D721Med (cell line): Measurements from ENCODE around the gene LENG9.

Experiments used
- DNase-seq: peaks from one replicate; pipeline ENCODE4 v3.0.0; 2011; ENCODE audit warnings: low spot score; ENCODE audit not compliant: insufficient read length
- FAIRE-seq: peaks from 2 replicates; lab custom pipeline; 2011; peaks lifted over from hg19 to GRCh38; lab: Jason Lieb, UNC
- TF ChIP-seq, protein P1 (sequence below): IDR thresholded peaks from 2 replicates; pipeline ENCODE4 v1.5.1; 2012; ENCODE audit warnings: mild to moderate bottlenecking, control low read depth; ENCODE audit not compliant: insufficient read depth; ENCODE audit errors: missing control alignments

The LENG9 gene

DNA sequence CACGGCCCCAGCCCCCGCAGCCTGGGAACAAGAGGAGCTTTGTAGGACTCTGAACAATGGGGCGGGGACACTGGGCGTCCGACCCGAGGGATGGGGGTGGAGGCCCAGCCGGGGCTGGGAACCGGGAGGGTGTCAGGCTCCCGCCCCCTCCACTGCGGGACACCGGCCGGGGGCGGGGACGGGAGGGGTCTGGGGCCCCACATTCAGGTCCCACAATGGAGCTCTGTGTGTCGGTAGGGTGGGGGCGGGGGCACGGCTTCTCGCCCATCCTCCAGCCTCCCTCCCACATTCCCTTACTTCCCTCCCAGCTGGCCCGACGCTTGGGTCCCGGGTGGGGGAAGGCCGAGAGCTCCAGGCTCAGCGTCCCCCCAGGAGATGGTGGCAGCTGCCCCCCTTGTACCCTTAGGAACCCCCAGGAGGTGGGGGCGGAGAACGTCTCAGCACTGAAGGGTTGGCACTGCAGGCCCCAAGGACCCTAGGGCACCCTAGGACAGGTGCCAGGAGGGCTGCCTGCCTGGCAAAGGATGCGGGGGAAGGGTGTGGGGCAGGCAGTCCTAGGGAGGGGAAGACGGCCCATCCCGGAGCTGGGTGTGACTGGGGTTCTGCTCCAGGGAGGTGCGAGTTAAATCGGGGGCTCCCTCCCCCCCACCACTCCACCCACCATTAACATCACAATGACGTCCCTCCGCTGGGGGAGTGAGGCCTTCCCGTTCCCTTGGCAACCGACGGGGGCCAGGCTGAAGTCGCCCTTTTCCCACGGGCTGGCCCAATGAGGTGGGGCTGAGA is 43.0 kb downstream of the LENG9 start:
- FAIRE-seq (no peak), DNase-seq (no peak)
- TF ChIP-seq, protein P1, sequence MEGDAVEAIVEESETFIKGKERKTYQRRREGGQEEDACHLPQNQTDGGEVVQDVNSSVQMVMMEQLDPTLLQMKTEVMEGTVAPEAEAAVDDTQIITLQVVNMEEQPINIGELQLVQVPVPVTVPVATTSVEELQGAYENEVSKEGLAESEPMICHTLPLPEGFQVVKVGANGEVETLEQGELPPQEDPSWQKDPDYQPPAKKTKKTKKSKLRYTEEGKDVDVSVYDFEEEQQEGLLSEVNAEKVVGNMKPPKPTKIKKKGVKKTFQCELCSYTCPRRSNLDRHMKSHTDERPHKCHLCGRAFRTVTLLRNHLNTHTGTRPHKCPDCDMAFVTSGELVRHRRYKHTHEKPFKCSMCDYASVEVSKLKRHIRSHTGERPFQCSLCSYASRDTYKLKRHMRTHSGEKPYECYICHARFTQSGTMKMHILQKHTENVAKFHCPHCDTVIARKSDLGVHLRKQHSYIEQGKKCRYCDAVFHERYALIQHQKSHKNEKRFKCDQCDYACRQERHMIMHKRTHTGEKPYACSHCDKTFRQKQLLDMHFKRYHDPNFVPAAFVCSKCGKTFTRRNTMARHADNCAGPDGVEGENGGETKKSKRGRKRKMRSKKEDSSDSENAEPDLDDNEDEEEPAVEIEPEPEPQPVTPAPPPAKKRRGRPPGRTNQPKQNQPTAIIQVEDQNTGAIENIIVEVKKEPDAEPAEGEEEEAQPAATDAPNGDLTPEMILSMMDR = no peak

DNA sequence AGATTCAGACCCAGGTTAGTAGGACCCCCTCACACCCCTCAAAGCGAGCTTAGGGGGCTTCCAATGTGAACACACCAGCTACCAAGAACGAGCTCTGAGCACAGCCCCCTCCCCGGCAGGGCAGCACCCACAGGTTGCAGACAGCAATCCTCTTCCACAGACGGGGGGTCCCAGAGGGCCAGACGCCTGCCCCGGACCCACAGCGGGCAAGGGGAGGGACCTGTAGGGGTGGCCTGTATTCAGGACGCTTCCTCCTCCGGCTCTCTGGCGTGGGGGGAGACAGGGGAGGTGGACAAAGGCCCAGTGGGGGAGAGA is 43.6 kb downstream of the LENG9 start:
- DNase-seq (no peak), FAIRE-seq (no peak)
- TF ChIP-seq, protein P1 = no peak

DNA sequence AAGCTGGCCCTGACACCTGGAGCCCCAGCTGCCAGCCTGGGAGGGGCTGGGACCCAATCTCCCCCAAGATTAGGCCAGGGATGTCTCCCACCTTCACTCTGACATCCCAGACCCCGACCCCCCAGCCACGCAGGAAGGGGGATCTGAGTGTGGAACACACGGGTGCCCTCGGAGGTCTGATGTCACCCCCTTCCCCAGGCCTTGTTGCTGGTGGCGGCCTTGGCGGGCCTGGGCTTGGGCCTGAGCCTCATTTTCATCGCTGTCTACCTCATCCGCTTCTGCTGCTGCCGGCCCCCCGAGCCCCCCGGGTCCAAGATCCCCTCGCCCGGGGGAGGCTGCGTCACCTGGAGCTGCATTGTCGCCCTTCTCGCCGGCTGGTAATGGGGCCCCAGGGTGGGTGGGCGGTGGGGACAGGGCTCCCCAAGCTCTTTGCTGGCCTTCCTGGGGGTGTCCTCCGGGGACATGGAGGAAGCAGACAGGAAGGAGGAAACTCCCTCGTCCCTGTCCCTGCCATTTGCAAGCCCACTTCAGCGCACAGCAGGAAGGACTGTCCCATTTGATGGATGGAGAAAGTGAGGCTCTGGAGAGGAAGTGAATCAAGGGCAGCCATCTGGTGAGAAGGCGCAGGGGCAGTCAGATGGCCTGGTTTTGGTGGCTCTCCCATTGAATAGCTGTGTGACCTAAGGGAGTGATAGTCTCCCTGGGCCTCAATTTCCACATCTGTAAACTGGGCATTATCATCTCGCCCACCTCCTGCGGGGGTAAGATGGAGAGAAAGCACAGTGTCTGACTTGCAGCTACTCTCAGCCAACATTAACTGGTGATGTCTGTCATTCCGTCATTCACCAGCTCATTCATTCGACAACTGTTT is 44.4 kb downstream of the LENG9 start:
- TF ChIP-seq, protein P1 = no peak
- no peak for FAIRE-seq

DNA sequence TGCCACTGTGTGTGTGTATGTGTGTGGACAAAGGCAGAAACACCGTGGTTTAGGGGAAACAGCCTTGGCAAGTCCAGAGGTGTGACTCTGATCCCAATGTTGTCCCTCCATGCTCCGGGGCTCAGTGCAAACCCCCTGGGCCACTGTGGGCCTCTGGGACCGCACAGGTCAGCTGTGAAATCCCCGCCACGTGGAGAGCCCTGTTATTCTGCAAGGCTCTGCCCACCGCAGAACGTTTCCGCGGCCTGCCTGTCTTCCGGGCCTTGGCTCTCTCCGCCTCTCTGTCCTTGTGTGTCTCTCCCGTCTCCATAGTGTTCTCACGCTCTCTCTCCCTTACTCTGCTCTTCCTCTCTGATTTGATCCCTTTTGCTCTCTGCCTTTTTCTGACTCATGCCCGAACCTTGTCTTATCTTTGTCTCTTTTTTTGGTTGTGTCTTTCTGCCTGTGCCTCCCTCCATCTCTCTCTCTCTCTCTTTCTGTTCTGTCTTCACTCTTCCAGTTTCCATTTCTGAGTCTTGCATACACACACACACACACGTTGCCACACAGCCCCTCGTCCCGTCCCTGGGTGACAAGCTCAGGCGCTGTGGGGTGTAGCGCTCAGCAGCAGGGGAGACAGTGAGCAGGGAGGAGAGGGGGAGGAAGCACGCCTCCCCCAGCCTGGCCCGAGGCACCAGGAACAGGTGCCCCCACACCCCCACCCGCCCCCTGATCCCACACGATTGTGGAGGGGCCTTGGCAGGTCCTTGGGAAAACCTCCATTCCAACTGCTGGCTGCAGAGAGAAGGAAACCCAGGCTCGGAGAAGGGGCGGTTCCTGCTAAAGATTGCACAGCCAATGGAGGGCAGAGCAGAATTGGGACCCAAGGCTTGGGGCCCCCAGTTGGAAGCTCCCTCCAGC is 45.3 kb downstream of the LENG9 start:
- DNase-seq = no peak
- FAIRE-seq = no peak
- TF ChIP-seq, protein P1 = no peak

More for the DNA sequence above, 44.4 kb downstream of the LENG9 start:
- no peak for DNase-seq

DNA sequence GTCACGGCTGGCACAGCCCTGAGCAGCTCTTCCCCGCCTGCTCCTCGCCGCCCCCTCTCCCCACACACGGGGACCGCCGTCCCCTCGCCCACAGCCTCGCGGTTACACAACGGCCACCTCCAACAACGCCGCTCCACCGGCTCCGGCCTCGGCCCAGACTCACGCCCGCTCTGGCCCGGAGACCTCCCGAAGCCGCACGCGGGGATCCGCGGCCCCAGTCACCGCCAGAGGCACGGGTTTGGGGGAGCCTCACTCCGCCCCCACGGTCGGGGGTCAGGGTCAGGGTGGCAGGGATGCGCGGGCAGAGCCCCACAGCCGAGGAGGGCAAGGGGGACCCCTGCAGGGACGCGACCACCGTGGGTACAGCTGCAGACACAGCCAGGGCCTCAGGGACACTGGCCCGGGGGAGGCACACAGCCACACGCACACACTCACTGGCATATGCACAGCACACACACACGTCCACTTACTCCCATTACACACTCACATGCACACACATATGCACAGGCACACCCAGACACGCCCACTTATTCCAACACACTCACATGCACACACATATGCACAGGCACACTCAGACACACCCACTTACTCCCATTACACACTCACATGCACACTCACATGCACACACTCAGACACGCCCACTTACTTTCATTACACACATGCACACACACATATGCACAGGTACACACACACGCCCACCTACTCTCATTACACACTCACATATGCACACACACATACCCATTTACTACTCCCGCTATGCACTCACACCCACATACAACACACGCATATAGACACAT is 46.7 kb downstream of the LENG9 start:
- TF ChIP-seq, protein P1 = no peak
- no peak for FAIRE-seq
- DNase-seq = no peak

DNA sequence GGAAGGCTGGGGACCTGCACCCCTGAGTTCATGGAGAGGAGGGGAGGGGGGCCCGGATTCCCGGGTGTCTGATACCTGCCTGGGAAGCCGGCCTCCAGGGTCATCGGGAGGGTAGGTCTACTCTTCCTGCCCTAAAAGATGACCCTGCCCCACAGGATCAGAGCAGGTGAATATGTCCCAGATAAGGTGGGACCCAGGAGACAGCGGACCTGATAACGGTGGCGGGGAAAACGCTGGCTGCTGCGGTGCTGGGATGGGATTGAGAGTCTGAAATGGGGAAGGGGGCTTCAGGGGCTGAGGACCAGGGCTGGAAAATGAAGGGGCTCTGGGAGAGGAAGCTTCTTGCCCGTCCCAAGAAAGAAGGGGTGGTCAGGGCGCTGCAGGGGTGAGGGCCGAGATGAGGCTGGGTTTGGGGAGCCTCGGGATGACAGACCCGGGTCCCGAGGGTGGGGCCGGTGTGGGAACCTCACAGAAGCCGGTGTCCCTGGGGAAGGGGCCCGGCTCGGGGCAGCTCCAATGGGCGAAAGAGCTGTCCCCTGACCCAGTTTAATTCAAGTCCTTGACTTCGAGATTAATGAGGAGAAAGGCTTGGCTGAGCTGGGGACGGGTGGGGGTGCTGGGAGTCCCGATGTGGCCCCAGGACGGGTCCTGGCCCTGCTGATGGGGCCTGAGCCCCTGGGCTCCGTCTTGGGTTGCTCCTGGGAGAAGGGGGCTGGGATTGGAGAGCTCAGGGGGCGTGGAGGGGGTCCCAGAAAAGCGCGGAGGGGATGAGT is 47.5 kb downstream of the LENG9 start:
- TF ChIP-seq, protein P1 = no peak
- DNase-seq (peak; percentile 24), FAIRE-seq (no peak)
